Superior temporal gyrus (tissue), 1 donor: ENCODE measurements around the gene SLC49A4.

Experiments used
- DNase-seq: peaks from one replicate; pipeline ENCODE4 v3.0.0-alpha.2; 2016; ENCODE audit errors: extremely low spot score

SLC49A4 gene

GRCh38 chr3:122929188-122930062 is 134.6 kb downstream of the SLC49A4 start:
- DNase-seq: no peak

- no peak for DNase-seq
These were observed 135.5 kb downstream of the SLC49A4 start for GRCh38 chr3:122930063-122930997.
